ENCODE data around the gene MAT2A.

The MAT2A gene

GRCh38 chr2:85527787-85528186, 11.2 kb upstream of the MAT2A start:
- no peak for TF ChIP-seq CTCF (IDR thresholded peaks at IDR 0.05)

GRCh38 chr2:85528355-85528754, 10.6 kb upstream of the MAT2A start:
- no peak for TF ChIP-seq CTCF (IDR thresholded peaks at IDR 0.05)

DNA sequence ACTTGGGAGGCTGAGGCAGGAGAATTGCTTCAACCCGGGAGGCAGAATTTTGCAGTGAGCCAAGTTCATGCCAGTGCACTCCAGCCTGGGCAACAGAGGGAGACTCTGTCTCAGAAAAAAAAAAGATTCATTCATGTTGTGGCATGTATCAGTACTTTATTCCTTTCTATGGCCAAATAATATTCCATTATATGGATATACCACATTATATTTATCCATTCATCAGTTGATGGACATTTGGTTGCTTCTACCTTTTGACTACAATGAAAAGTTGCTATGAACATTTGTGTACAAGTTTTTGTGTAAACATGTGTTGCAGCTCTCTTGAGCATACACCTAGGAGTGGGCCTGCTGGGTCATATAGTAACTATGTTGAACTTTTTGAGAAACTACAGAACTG, 9.2 kb upstream of the MAT2A start:
- TF ChIP-seq CTCF (IDR thresholded peaks at IDR 0.05), result no peak

DNA sequence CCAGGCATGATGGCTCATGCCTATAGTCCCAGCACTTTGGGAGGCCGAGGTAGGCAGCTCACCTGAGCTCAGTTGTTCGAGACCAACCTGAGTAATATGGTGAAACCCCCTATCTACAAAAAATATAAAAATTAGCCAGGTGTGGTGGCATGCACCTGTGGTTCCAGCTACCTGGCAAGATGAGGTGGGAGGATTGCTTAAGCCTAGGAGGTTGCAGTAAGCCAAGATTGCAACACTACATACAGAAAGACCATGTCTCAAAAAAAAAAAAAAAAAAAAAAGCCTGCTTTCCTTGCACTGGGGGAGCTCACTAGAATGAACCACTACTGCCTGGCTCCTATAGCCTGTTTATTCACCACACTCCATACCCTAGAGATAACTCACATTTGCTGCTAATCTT, 7.4 kb upstream of the MAT2A start:
- TF ChIP-seq CTCF (IDR thresholded peaks at IDR 0.05), result no peak

- no peak for TF ChIP-seq CTCF (IDR thresholded peaks at IDR 0.05)
Observed at GRCh38 chr2:85534099-85534498, 4.9 kb upstream of the MAT2A start.

DNA sequence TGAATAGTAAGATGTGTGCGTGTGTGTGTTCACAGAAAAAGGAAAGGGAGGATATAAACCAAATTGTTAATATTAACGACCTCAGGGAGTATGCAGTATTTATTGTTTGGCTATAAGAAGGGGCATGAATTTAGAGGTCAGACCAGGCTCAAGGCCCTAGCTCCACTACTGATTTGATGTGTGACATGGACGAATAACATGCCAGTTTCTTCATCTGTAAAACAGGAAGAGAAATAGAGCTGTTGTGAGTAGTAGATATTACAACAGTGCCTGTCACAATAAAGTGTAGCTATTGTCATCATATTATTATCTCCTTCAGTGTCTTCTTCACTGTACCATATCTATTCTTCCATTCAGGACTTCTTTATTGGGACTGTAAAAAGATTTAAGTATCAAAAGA, 4.1 kb upstream of the MAT2A start:
- no peak for TF ChIP-seq CTCF (IDR thresholded peaks at IDR 0.05)

GRCh38 chr2:85536479-85536878, 2.5 kb upstream of the MAT2A start:
- no peak for TF ChIP-seq CTCF (IDR thresholded peaks at IDR 0.05)

All from LNCAP (cell line).